HL-60 (cell line): Measurements from ENCODE around the gene AOPEP.

Experiments
- DNase-seq, 2 experiments: peaks; one replicate each; pipeline ENCODE4 v3.0.0-alpha.2; 2010 to 2020; ENCODE audit warnings: low read depth in 1 of 2, low spot score in 1 of 2
- H3K27ac ChIP-seq: fragments of 250-450 bp; sonication (Bioruptor Pico); replicated peaks from 2 replicates; pipeline ENCODE4 v1.5.1; 2020; ENCODE audit warnings: mild to moderate bottlenecking, moderate library complexity
- H3K27me3 ChIP-seq: fragments of 250-450 bp; sonication (Bioruptor Pico); 2 replicates; pipeline ENCODE4 v1.5.1; 2021; ENCODE audit warnings: mild to moderate bottlenecking, moderate library complexity; ENCODE audit not compliant: insufficient read depth, poor library complexity, severe bottlenecking
- H3K4me3 ChIP-seq: replicated peaks from 2 replicates; pipeline ENCODE4 v1.5.1; 2011; ENCODE audit warnings: mild to moderate bottlenecking, control low read depth, low read length; ENCODE audit not compliant: insufficient read depth
- CTCF ChIP-seq: IDR thresholded peaks from one replicate; pipeline ENCODE4 v1.5.1; 2011; ENCODE audit warnings: low read length, control low read depth, inconsistent platforms; ENCODE audit not compliant: insufficient read depth
- GABPA ChIP-seq: IDR thresholded peaks from 2 replicates; pipeline ENCODE4 v1.6.1; 2012; ENCODE audit warnings: low read depth
- POLR2AphosphoS5 ChIP-seq: IDR thresholded peaks from 2 replicates; pipeline ENCODE4 v1.6.1; 2012; ENCODE audit warnings: low read depth
- REST ChIP-seq: IDR thresholded peaks from 2 replicates; pipeline ENCODE4 v1.6.1; 2012; ENCODE audit warnings: low read depth; ENCODE audit not compliant: insufficient replicate concordance
- SPI1 ChIP-seq: IDR thresholded peaks from 2 replicates; pipeline ENCODE4 v1.6.1; 2012; ENCODE audit warnings: low read depth, mild to moderate bottlenecking, borderline replicate concordance

Gene AOPEP

GRCh38 chr9:94881940-94882339 is 155.4 kb downstream of the AOPEP start:
- Histone ChIP-seq H3K27me3 (no peaks in the 10 kb centered on the region), H3K4me3 (no peak overlapping the region), H3K27ac (no peak overlapping the region)
- TF ChIP-seq SPI1: peak; percentile 38; the same call in 1 of the 2 replicates
- no peak for TF ChIP-seq GABPA
- DNase-seq: peak in 1 of 2 experiments; percentile 54

GRCh38 chr9:94882966-94883641 is 156.6 kb downstream of the AOPEP start:
- no peak for TF ChIP-seq GABPA
- no peak for TF ChIP-seq CTCF
- TF ChIP-seq POLR2AphosphoS5: no peak
- TF ChIP-seq REST: no peak
- TF ChIP-seq SPI1: no peak

GRCh38 chr9:94885854-94886447 is 159.5 kb downstream of the AOPEP start:
- Histone ChIP-seq H3K27ac (no peak overlapping the region), H3K4me3 (no peak overlapping the region), H3K27me3 (no peaks in the 10 kb centered on the region)
- TF ChIP-seq REST: no peak
- no peak for TF ChIP-seq POLR2AphosphoS5
- no peak for TF ChIP-seq CTCF
- no peak for DNase-seq

More at GRCh38 chr9:94882966-94883641, 156.6 kb downstream of the AOPEP start:
- DNase-seq: no peak
- Histone ChIP-seq H3K27me3 (no peaks in the 10 kb centered on the region), H3K4me3 (no peak overlapping the region), H3K27ac (no peak overlapping the region)

- H3K27me3 ChIP-seq: no peaks in the 10 kb centered on the region
- DNase-seq: no peak
- no peak overlapping the region for H3K27ac ChIP-seq
- TF ChIP-seq REST (no peak), POLR2AphosphoS5 (no peak), SPI1 (no peak)
- no peak overlapping the region for H3K4me3 ChIP-seq
Measured at GRCh38 chr9:94887721-94888120, 161.2 kb downstream of the AOPEP start.
